Endodermal cell (in vitro differentiated cells): ENCODE measurements around the gene FHAD1. TPM values are rescaled to one million over a fixed set of nuclear protein-coding genes. Genes with fewer than 3 reads are reported as not detected.

Experiments used
- DNase-seq: peaks from one replicate; pipeline ENCODE4 v3.0.0-alpha.2; 2017
- H3K27ac ChIP-seq: 2 replicates; pipeline ENCODE4 v1.5.1; 2013; ENCODE audit warnings: mild to moderate bottlenecking, low read depth, low read length, moderate library complexity
- H3K27me3 ChIP-seq: 2 replicates; pipeline ENCODE4 v1.6.1; 2013; ENCODE audit warnings: mild to moderate bottlenecking, low read length, moderate library complexity; ENCODE audit not compliant: insufficient read depth, control insufficient read depth, poor library complexity, severe bottlenecking
- H3K36me3 ChIP-seq: 2 replicates; pipeline ENCODE4 v1.7.0; 2013; ENCODE audit warnings: mild to moderate bottlenecking, low read length, moderate library complexity; ENCODE audit not compliant: control insufficient read depth, insufficient read depth
- H3K4me1 ChIP-seq: one replicate; pipeline ENCODE4 v1.7.0; 2013; ENCODE audit warnings: low read length; ENCODE audit not compliant: control insufficient read depth, insufficient read depth
- H3K4me3 ChIP-seq: 2 replicates; pipeline ENCODE4 v1.5.1; 2013; ENCODE audit warnings: mild to moderate bottlenecking, low read length, moderate library complexity
- H3K9ac ChIP-seq: 2 replicates; pipeline ENCODE4 v1.6.1; 2013; ENCODE audit warnings: mild to moderate bottlenecking, low read length, moderate library complexity; ENCODE audit not compliant: poor library complexity, severe bottlenecking; ENCODE audit errors: extremely low read depth
- H3K9me3 ChIP-seq: 2 replicates; pipeline ENCODE4 v1.6.1; 2013; ENCODE audit warnings: mild to moderate bottlenecking, low read length, moderate library complexity; ENCODE audit not compliant: control insufficient read depth
- H3K27ac Mint-ChIP-seq: 2 replicates; pipeline ENCODE4 v1.8.0; 2020; ENCODE audit warnings: mixed read lengths
- H3K27me3 Mint-ChIP-seq: 2 replicates; pipeline ENCODE4 v1.8.0; 2021; ENCODE audit warnings: mild to moderate bottlenecking, mixed read lengths; ENCODE audit not compliant: insufficient read depth
- H3K36me3 Mint-ChIP-seq: 2 replicates; pipeline ENCODE4 v1.8.0; 2020; ENCODE audit warnings: low read depth, mixed read lengths
- H3K4me1 Mint-ChIP-seq: 2 replicates; pipeline ENCODE4 v1.8.0; 2020; ENCODE audit warnings: mixed read lengths
- H3K4me3 Mint-ChIP-seq: 2 replicates; pipeline ENCODE4 v1.8.0; 2020; ENCODE audit warnings: mild to moderate bottlenecking, moderate library complexity, mixed read lengths
- H3K9me3 Mint-ChIP-seq: 2 replicates; pipeline ENCODE4 v1.8.0; 2020; ENCODE audit warnings: mild to moderate bottlenecking, mixed read lengths
- CTCF ChIP-seq: fragments of 200-600 bp; sonication (generic); conservative IDR thresholded peaks from 2 replicates; pipeline ENCODE4 v1.5.0; 2021; ENCODE audit warnings: antibody characterized with exemption, mild to moderate bottlenecking
- WGBS, 2 experiments: methylation state at CpG; one replicate each; pipeline versions ENCODE4 v1.1.5 to v1.1.7; 2013; ENCODE audit warnings: missing lambda C conversion rate in 2 of 2, mixed read lengths in 1 of 2; ENCODE audit not compliant: insufficient coverage in 1 of 2, insufficient read length in 1 of 2; 5-methylcytosine and 5-hydroxymethylcytosine counted together
- total RNA-seq, 2 donors: library from RNA; stranded (reverse); fragmentation: NEBNext Ultra II Directional in 1 of 2; extraction: Animal tissue kit (Norgen Biotek cat#: 25700) in 1 of 2; gene quantifications; 2 replicates in 1 of 2; 3 replicates in 1 of 2; pipeline ENCODE4 v1.2.1, GENCODE V29; 2021

FHAD1 gene
- total RNA-seq, 2 donors from 2014 or later, result 2.9 to 3.6 TPM

GRCh38 chr1:15322648-15323350 lies 75.8 kb downstream of the FHAD1 start:
- no peak overlapping the region for H3K27ac ChIP-seq
- no peak for DNase-seq
- no peak overlapping the region for H3K27ac Mint-ChIP-seq
- no peak overlapping the region for H3K9ac ChIP-seq
- H3K9me3 ChIP-seq, result no peaks in the 10 kb centered on the region
- TF ChIP-seq CTCF, result no peak
- WGBS, 2 experiments, result 87 to 90% methylated on average over 12 to 13 of the region's 14 CpGs
- no peaks in the 10 kb centered on the region for H3K36me3 Mint-ChIP-seq
- peaks cover 8% of the 10 kb centered on the region for H3K4me1 Mint-ChIP-seq
- H3K4me3 Mint-ChIP-seq, result no peak overlapping the region
- no peaks in the 10 kb centered on the region for H3K4me1 ChIP-seq
- peaks cover 4% of the 10 kb centered on the region for H3K27me3 Mint-ChIP-seq
- H3K9me3 Mint-ChIP-seq, result peaks cover 4% of the 10 kb centered on the region
- no peaks in the 10 kb centered on the region for H3K27me3 ChIP-seq
- H3K36me3 ChIP-seq, result no peaks in the 10 kb centered on the region
- no peak overlapping the region for H3K4me3 ChIP-seq

- Mint-ChIP-seq H3K9me3 (peaks cover 4% of the 10 kb centered on the region), H3K36me3 (no peaks in the 10 kb centered on the region), H3K27ac (no peak overlapping the region), H3K4me1 (peaks cover 8% of the 10 kb centered on the region), H3K27me3 (peaks cover 3% of the 10 kb centered on the region), H3K4me3 (no peak overlapping the region)
- peak; percentile 90 for DNase-seq
- Histone ChIP-seq H3K9me3 (no peaks in the 10 kb centered on the region), H3K4me1 (no peaks in the 10 kb centered on the region), H3K9ac (no peak overlapping the region), H3K4me3 (no peak overlapping the region), H3K27me3 (no peaks in the 10 kb centered on the region), H3K27ac (no peak overlapping the region), H3K36me3 (no peaks in the 10 kb centered on the region)
- WGBS, 2 experiments, result 47 to 51% methylated on average over 8 to 15 of the region's 15 CpGs
- peak; percentile 98 for TF ChIP-seq CTCF
Observed at GRCh38 chr1:15323351-15323988, 76.4 kb downstream of the FHAD1 start.

GRCh38 chr1:15323989-15324868 lies 77.2 kb downstream of the FHAD1 start:
- no peaks in the 10 kb centered on the region for H3K36me3 ChIP-seq
- 86 to 89% methylated on average over 17 to 24 of the region's 24 CpGs for WGBS, 2 experiments
- Mint-ChIP-seq H3K27ac (no peak overlapping the region), H3K4me1 (peaks cover 8% of the 10 kb centered on the region), H3K27me3 (peaks cover 3% of the 10 kb centered on the region), H3K9me3 (peaks cover 4% of the 10 kb centered on the region), H3K4me3 (no peak overlapping the region), H3K36me3 (no peaks in the 10 kb centered on the region)
- no peaks in the 10 kb centered on the region for H3K4me1 ChIP-seq
- no peaks in the 10 kb centered on the region for H3K27me3 ChIP-seq
- H3K9ac ChIP-seq, result no peak overlapping the region
- no peak overlapping the region for H3K4me3 ChIP-seq
- no peak for TF ChIP-seq CTCF
- DNase-seq, result peak; percentile 66
- no peak overlapping the region for H3K27ac ChIP-seq
- no peaks in the 10 kb centered on the region for H3K9me3 ChIP-seq
